Right renal cortex interstitium (tissue), 3 donors: Measurements from ENCODE around the gene BSPH1. TPM values are rescaled to one million over a fixed set of nuclear protein-coding genes. Genes with fewer than 3 reads are reported as not detected.
"Not testable (repeated sequence)": the region's sequence is repeated elsewhere in the genome, so short reads cannot be mapped to it uniquely, and the experiment has no call there.

Experiments used
- DNase-seq, 3 donors: peaks; one replicate each; pipeline ENCODE4 v3.0.0-alpha.2; 2013; ENCODE audit warnings: low read depth in 3 of 3, low spot score in 2 of 3
- polyA plus RNA-seq, 3 donors: library from polyadenylated mRNA; unstranded; fragments of 120-200 nt; gene quantifications; one replicate each; pipeline ENCODE4 v1.2.1, GENCODE V29; 2013; ENCODE audit not compliant: insufficient read length in 3 of 3

Gene BSPH1
- polyA plus RNA-seq, 3 donors: not detected

- DNase-seq: not testable (repeated sequence)
Measured at GRCh38 chr19:47928581-47928980, 63.4 kb downstream of the BSPH1 start.

- DNase-seq: not testable (repeated sequence)
Measured at GRCh38 chr19:47920107-47920506, 71.9 kb downstream of the BSPH1 start.

Other genes with a start within 250 kb of the BSPH1 start
- 100 to 1,000 TPM; 327 to 363 (median 362) TPM for gene NOP53, start 246.6 kb downstream of the BSPH1 start, polyA plus RNA-seq
- gene SELENOW, start 213.5 kb downstream of the BSPH1 start, polyA plus RNA-seq: 100 to 1,000 TPM; 113 to 135 (median 121) TPM
- gene TPRX1, start 187.6 kb downstream of the BSPH1 start, polyA plus RNA-seq: not detected
- gene CRX, start 170.2 kb downstream of the BSPH1 start, polyA plus RNA-seq: not detected
- not detected for gene TPRX2, start 132.9 kb downstream of the BSPH1 start, polyA plus RNA-seq
- gene SULT2A1, start 105.9 kb downstream of the BSPH1 start, polyA plus RNA-seq: under 1 TPM in 2 of 3 donors, not detected in 1; 0.10 to 0.33 TPM
- under 1 TPM in 2 of 3 donors, not detected in 1; 0.31 to 0.76 TPM for gene ELSPBP1, start 2.5 kb upstream of the BSPH1 start, polyA plus RNA-seq
- gene CABP5, start 51.9 kb upstream of the BSPH1 start, polyA plus RNA-seq: not detected
- 1 to 10 TPM; 5.0 to 6.8 (median 6.4) TPM for gene PLA2G4C, start 118.6 kb upstream of the BSPH1 start, polyA plus RNA-seq
- gene LIG1, start 178.2 kb upstream of the BSPH1 start, polyA plus RNA-seq: 10 to 100 TPM; 55.5 to 62.1 (median 58.0) TPM
- gene ZSWIM9, start 178.5 kb upstream of the BSPH1 start, polyA plus RNA-seq: 10 to 100 TPM in 1 of 3 donors, 1 to 10 TPM in 2; 9.5 to 10.5 (median 9.9) TPM